ENCODE measurements around the gene RIC8A.

DNA sequence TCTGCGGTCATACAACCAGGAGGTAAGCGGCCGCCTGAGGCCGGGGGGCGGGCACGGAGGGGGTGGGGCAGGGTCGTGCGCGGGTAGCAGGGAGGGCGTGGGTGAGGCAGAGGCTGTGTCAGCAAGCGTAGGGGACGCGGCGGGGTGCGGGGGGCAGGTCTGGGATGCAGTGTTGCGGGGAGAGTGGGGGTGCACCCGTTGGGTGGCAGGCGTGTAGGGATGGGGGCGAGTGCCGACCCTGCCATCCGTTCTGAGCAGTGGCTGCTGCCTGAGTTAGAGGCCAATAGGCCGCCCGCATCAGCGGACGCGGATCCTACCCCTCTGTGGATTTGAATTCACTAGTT lies 1.4 kb downstream of the RIC8A start:
- TF ChIP-seq EP300 (IDR thresholded peaks at IDR 0.05; ENCODE audit: borderline replicate concordance) = no peak
- no peak for TF ChIP-seq CEBPB (IDR thresholded peaks at IDR 0.05)

All from Ishikawa (cell line).